H9 (cell line): ENCODE measurements around the gene USP22. TPM values are rescaled to one million over a fixed set of nuclear protein-coding genes. Genes with fewer than 3 reads are reported as not detected.
"Not testable (repeated sequence)": the region's sequence is repeated elsewhere in the genome, so short reads cannot be mapped to it uniquely, and the experiment has no call there.

Experiments used
- DNase-seq: peaks from one replicate; pipeline ENCODE4 v3.0.0-alpha.2; 2017
- H2AFZ ChIP-seq: one replicate; pipeline ENCODE4 v1.6.1; 2013; ENCODE audit warnings: mild to moderate bottlenecking, low read length, control low read depth, moderate library complexity
- H2AK5ac ChIP-seq: 2 replicates; pipeline ENCODE4 v1.6.1; 2013; ENCODE audit warnings: low read length, control low read depth, mixed read lengths; ENCODE audit not compliant: insufficient read length
- H2BK120ac ChIP-seq: one replicate; pipeline ENCODE4 v1.6.1; 2013; ENCODE audit warnings: low read depth, mild to moderate bottlenecking, low read length, control low read depth, inconsistent platforms; ENCODE audit not compliant: poor library complexity, severe bottlenecking
- H2BK12ac ChIP-seq: 2 replicates; pipeline ENCODE4 v1.6.1; 2013; ENCODE audit warnings: low read length, control low read depth, mixed read lengths, low read depth; ENCODE audit not compliant: insufficient read length
- H2BK15ac ChIP-seq: 2 replicates; pipeline ENCODE4 v1.6.1; 2013; ENCODE audit warnings: low read depth, low read length, control low read depth
- H2BK20ac ChIP-seq: one replicate; pipeline ENCODE4 v1.6.1; 2013; ENCODE audit warnings: low read depth, mild to moderate bottlenecking, low read length, control low read depth, inconsistent platforms; ENCODE audit not compliant: poor library complexity, severe bottlenecking
- H2BK5ac ChIP-seq: 2 replicates; pipeline ENCODE4 v1.6.1; 2013; ENCODE audit warnings: low read length, control low read depth, mixed read lengths; ENCODE audit not compliant: insufficient read length
- H3K14ac ChIP-seq: 2 replicates; pipeline ENCODE4 v1.6.1; 2013; ENCODE audit warnings: low read length, control low read depth; ENCODE audit not compliant: insufficient read depth
- H3K18ac ChIP-seq: 2 replicates; pipeline ENCODE4 v1.6.1; 2013; ENCODE audit warnings: low read depth, mild to moderate bottlenecking, mixed read lengths, low read length, control low read depth; ENCODE audit not compliant: insufficient read length
- H3K23ac ChIP-seq: 2 replicates; pipeline ENCODE4 v1.6.1; 2013; ENCODE audit warnings: low read length, control low read depth, mixed read lengths, low read depth; ENCODE audit not compliant: insufficient read length
- H3K23me2 ChIP-seq: 2 replicates; pipeline ENCODE4 v1.6.1; 2013; ENCODE audit warnings: low read depth, mild to moderate bottlenecking, mixed read lengths, low read length, control low read depth; ENCODE audit not compliant: insufficient read length, poor library complexity, severe bottlenecking
- H3K27ac ChIP-seq: 2 replicates; pipeline ENCODE4 v1.5.1; 2013; ENCODE audit warnings: low read length, control low read depth, mixed read lengths, low read depth; ENCODE audit not compliant: insufficient read length
- H3K27me3 ChIP-seq: 2 replicates; pipeline ENCODE4 v1.6.1; 2013; ENCODE audit warnings: low read length, control low read depth, inconsistent platforms; ENCODE audit not compliant: insufficient read depth
- H3K4ac ChIP-seq: 2 replicates; pipeline ENCODE4 v1.6.1; 2013; ENCODE audit warnings: low read depth, mild to moderate bottlenecking, control low read depth, inconsistent platforms, low read length, moderate library complexity
- H3K4me1 ChIP-seq: 2 replicates; pipeline ENCODE4 v1.6.1; 2013; ENCODE audit warnings: low read length, control low read depth, inconsistent platforms; ENCODE audit not compliant: insufficient read depth
- H3K4me2 ChIP-seq: 2 replicates; pipeline ENCODE4 v1.6.1; 2013; ENCODE audit warnings: low read length, control low read depth, mixed read lengths; ENCODE audit not compliant: insufficient read length, insufficient read depth
- H3K56ac ChIP-seq: 2 replicates; pipeline ENCODE4 v1.6.1; 2013; ENCODE audit warnings: low read depth, mild to moderate bottlenecking, mixed read lengths, low read length, control low read depth; ENCODE audit not compliant: insufficient read length
- H3K79me1 ChIP-seq: 2 replicates; pipeline ENCODE4 v1.6.1; 2013; ENCODE audit warnings: low read depth, mild to moderate bottlenecking, moderate library complexity, low read length, control low read depth, inconsistent platforms; ENCODE audit not compliant: insufficient read depth, poor library complexity, severe bottlenecking
- H3K79me2 ChIP-seq: 2 replicates; pipeline ENCODE4 v1.6.1; 2013; ENCODE audit warnings: low read length, control low read depth, inconsistent platforms; ENCODE audit not compliant: insufficient read depth
- H3K9ac ChIP-seq: 2 replicates; pipeline ENCODE4 v1.6.1; 2013; ENCODE audit warnings: low read length, control low read depth, mixed read lengths; ENCODE audit not compliant: insufficient read length; ENCODE audit errors: extremely low read depth
- H3K9me3 ChIP-seq: one replicate; pipeline ENCODE4 v1.6.1; 2013; ENCODE audit warnings: low read depth, low read length, inconsistent platforms; ENCODE audit not compliant: control insufficient read depth
- H3T11ph ChIP-seq: one replicate; pipeline ENCODE4 v1.6.1; 2013; ENCODE audit warnings: mild to moderate bottlenecking, low read length, control low read depth, inconsistent platforms
- H4K20me1 ChIP-seq: one replicate; pipeline ENCODE4 v1.6.1; 2013; ENCODE audit not compliant: control insufficient read depth, insufficient read length, insufficient read depth
- H4K5ac ChIP-seq: 2 replicates; pipeline ENCODE4 v1.6.1; 2013; ENCODE audit warnings: low read depth, mild to moderate bottlenecking, mixed read lengths, low read length, control low read depth; ENCODE audit not compliant: insufficient read length
- H4K8ac ChIP-seq: replicated peaks from 2 replicates; pipeline ENCODE4 v1.6.1; 2013; ENCODE audit warnings: low read length, control low read depth, mixed read lengths, low read depth; ENCODE audit not compliant: insufficient read length
- H4K91ac ChIP-seq: 2 replicates; pipeline ENCODE4 v1.6.1; 2013; ENCODE audit warnings: low read depth, mild to moderate bottlenecking, moderate library complexity, mixed read lengths, low read length, control low read depth; ENCODE audit not compliant: insufficient read length
- H3K27ac Mint-ChIP-seq, 3 experiments: 2 replicates in 2 of 3; 3 replicates in 1 of 3; pipeline ENCODE4 v1.8.0; 2020 to 2021; ENCODE audit warnings: mixed read lengths in 3 of 3, mild to moderate bottlenecking in 1 of 3, moderate library complexity in 1 of 3
- H3K27me3 Mint-ChIP-seq: 2 replicates; pipeline ENCODE4 v1.8.0; 2021; ENCODE audit warnings: low read depth, mild to moderate bottlenecking, moderate library complexity, mixed read lengths
- H3K36me3 Mint-ChIP-seq, 3 experiments: 2 replicates in 2 of 3; 3 replicates in 1 of 3; pipeline ENCODE4 v1.8.0; 2020 to 2021; ENCODE audit warnings: low read depth in 3 of 3, mixed read lengths in 3 of 3; ENCODE audit not compliant: insufficient read depth in 1 of 3
- H3K4me1 Mint-ChIP-seq, 2 experiments: 2 replicates each; pipeline ENCODE4 v1.8.0; 2020; ENCODE audit warnings: mixed read lengths in 2 of 2
- H3K4me3 Mint-ChIP-seq, 2 experiments: 2 replicates in 1 of 2; 3 replicates in 1 of 2; pipeline ENCODE4 v1.8.0; 2020 to 2021; ENCODE audit warnings: mild to moderate bottlenecking in 2 of 2, mixed read lengths in 2 of 2, moderate library complexity in 1 of 2
- H3K9me3 Mint-ChIP-seq, 2 experiments: 2 replicates in 1 of 2; 3 replicates in 1 of 2; pipeline ENCODE4 v1.8.0; 2020; ENCODE audit warnings: mild to moderate bottlenecking in 2 of 2, mixed read lengths in 2 of 2, moderate library complexity in 1 of 2
- WGBS: extraction: QIAGEN DNeasy Blood & Tissue Kit; methylation state at CpG from one replicate; pipeline ENCODE4 v1.1.7; 2013; ENCODE audit warnings: missing lambda C conversion rate, low lambda C conversion rate, mixed read lengths; ENCODE audit not compliant: insufficient read length; ENCODE audit errors: extremely low coverage; 5-methylcytosine and 5-hydroxymethylcytosine counted together
- total RNA-seq: library from RNA; stranded (reverse); gene quantifications from 2 replicates; pipeline ENCODE4 v1.2.1, GENCODE V29; 2021
- TF ChIP-seq, protein P1 (sequence below): fragments of 200-600 bp; sonication (generic); conservative IDR thresholded peaks from 3 replicates; pipeline ENCODE4 v1.8.0; 2021; ENCODE audit warnings: antibody characterized with exemption, mild to moderate bottlenecking

The USP22 gene
- total RNA-seq, 1 experiment from 2014 or later, result 345 TPM

DNA sequence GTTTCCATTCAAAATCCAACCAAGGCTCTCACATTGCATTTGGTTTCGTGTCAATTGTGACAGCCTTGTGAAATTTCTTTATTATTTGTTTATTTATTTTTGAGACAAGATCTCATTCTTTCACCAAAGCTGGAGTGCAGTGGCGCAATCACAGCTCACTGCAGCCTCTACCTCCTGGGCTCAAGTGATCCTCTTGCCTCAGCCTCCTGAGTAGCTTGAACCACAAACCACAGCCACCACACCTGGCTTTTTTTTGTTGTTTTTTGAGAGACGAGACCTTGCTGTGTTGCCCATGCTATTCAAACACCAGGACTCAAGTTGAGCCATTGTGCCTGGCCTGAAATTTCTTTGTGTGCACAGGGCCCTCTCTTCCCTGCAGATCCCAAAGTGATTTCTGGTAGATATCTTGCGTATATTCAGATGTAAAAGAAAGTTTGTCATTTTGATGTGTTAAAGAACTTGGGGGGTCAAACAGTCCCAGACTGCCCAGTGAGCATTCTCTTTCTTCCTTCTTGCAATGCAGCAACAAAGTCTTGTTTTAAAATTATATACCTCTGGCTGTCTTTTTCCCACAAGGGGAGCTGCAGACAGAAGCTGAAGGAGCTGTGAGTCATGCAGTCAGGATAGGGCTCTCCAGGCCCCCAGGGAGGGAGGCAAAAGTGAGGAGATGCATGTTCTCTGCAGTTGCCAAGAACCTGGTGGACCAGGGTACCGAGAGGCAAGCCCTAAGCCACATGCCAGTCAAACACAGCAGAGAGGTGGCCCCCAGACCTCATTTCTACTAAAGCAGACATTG, 15.5 kb upstream of the USP22 start:
- Histone ChIP-seq H2BK120ac (no peak overlapping the region), H4K5ac (no peak overlapping the region), H3K4me1 (no peaks in the 10 kb centered on the region), H3K23ac (no peak overlapping the region), H3K4me2 (no peak overlapping the region), H2AK5ac (no peak overlapping the region), H3K4ac (no peak overlapping the region), H3K27ac (no peak overlapping the region), H2AFZ (no peak overlapping the region), H4K8ac (no peak overlapping the region), H3K27me3 (no peaks in the 10 kb centered on the region), H3K79me1 (no peaks in the 10 kb centered on the region), H4K91ac (no peak overlapping the region), H4K20me1 (no peaks in the 10 kb centered on the region), H3K9ac (no peak overlapping the region), H3K23me2 (no peaks in the 10 kb centered on the region), H2BK12ac (no peak overlapping the region), H3K14ac (no peak overlapping the region), H3K18ac (no peak overlapping the region), H3K9me3 (no peaks in the 10 kb centered on the region), H2BK20ac (no peak overlapping the region), H2BK5ac (no peak overlapping the region), H3K56ac (no peak overlapping the region), H2BK15ac (no peak overlapping the region), H3K79me2 (no peaks in the 10 kb centered on the region), H3T11ph (no peak overlapping the region)
- peak; percentile 57 for DNase-seq
- peaks cover 3% of the 10 kb centered on the region for H3K27me3 Mint-ChIP-seq
- peak overlapping the region in 1 of 3 experiments; percentile 79; a peak in 2 of 7 replicates for H3K27ac Mint-ChIP-seq
- H3K4me1 Mint-ChIP-seq, result peaks cover 10 to 14% of the 10 kb centered on the region in 2 experiments
- H3K9me3 Mint-ChIP-seq, result no peaks in the 10 kb centered on the region; a peak in 2 of 5 replicates
- H3K4me3 Mint-ChIP-seq, result no peak overlapping the region
- H3K36me3 Mint-ChIP-seq, result no peaks in the 10 kb centered on the region
- TF ChIP-seq, protein P1, sequence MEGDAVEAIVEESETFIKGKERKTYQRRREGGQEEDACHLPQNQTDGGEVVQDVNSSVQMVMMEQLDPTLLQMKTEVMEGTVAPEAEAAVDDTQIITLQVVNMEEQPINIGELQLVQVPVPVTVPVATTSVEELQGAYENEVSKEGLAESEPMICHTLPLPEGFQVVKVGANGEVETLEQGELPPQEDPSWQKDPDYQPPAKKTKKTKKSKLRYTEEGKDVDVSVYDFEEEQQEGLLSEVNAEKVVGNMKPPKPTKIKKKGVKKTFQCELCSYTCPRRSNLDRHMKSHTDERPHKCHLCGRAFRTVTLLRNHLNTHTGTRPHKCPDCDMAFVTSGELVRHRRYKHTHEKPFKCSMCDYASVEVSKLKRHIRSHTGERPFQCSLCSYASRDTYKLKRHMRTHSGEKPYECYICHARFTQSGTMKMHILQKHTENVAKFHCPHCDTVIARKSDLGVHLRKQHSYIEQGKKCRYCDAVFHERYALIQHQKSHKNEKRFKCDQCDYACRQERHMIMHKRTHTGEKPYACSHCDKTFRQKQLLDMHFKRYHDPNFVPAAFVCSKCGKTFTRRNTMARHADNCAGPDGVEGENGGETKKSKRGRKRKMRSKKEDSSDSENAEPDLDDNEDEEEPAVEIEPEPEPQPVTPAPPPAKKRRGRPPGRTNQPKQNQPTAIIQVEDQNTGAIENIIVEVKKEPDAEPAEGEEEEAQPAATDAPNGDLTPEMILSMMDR, result no peak; the same call in 2 of the 3 replicates
- WGBS, result no CpG with 5 or more reads among the region's 5 CpGs

DNA sequence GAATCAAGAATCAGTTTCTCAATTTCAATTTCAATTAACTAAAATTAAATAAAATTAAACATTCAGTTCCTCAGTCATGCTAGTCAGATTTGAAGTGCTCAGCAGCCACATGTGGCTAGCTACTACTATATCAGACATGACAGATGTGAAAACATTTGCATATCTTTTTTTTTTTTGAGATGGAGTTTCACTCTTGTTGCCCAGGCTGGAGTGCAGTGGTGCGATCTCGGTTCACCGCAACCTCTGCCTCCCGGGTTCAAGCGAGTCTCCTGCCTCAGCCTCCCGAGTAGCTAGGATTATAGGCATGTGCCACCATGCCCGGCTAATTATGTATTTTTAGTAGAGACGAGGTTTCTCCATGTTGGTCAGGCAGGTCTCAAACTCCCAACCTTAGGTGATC, 10.2 kb upstream of the USP22 start:
- H4K5ac ChIP-seq, H3K79me2 ChIP-seq, H3K79me1 ChIP-seq, H3K27ac Mint-ChIP-seq, H3K4me3 Mint-ChIP-seq, H4K91ac ChIP-seq, H2BK12ac ChIP-seq, H3K9me3 Mint-ChIP-seq, H3K27ac ChIP-seq, H3K23ac ChIP-seq, H4K8ac ChIP-seq, H2BK5ac ChIP-seq, H3K36me3 Mint-ChIP-seq, H3K14ac ChIP-seq, H2BK20ac ChIP-seq, H3K27me3 Mint-ChIP-seq, H3K4me1 ChIP-seq, H3K9ac ChIP-seq, DNase-seq, H3K23me2 ChIP-seq, H2BK120ac ChIP-seq, H2AK5ac ChIP-seq, H2BK15ac ChIP-seq, H3T11ph ChIP-seq, H2AFZ ChIP-seq, H3K18ac ChIP-seq, H3K56ac ChIP-seq, H3K4ac ChIP-seq, H3K9me3 ChIP-seq, H3K4me2 ChIP-seq, H4K20me1 ChIP-seq, H3K27me3 ChIP-seq: not testable (repeated sequence)
- peaks cover 19 to 23% of the 10 kb centered on the region in 2 experiments for H3K4me1 Mint-ChIP-seq
- no CpG with 5 or more reads among the region's 8 CpGs for WGBS
